ENCODE data around the gene MRPS2.
A peak's percentile ranks its signal among the peaks of the same experiment; 100 is the strongest.

MRPS2 gene

GRCh38 chr9:135480940-135481310 is 19.6 kb upstream of the MRPS2 start:
- DNase-seq, result no peak

- DNase-seq, result no peak
These were observed 18.3 kb upstream of the MRPS2 start for GRCh38 chr9:135482015-135482754.

- DNase-seq, result no peak
These were observed 15.8 kb upstream of the MRPS2 start for GRCh38 chr9:135484460-135485277.

GRCh38 chr9:135485385-135485784 is 15.1 kb upstream of the MRPS2 start:
- no peak for DNase-seq

GRCh38 chr9:135485832-135486231 is 14.7 kb upstream of the MRPS2 start:
- no peak for DNase-seq

GRCh38 chr9:135486267-135487065 is 14.0 kb upstream of the MRPS2 start:
- DNase-seq, result no peak

- DNase-seq, result no peak
These were observed 13.0 kb upstream of the MRPS2 start for GRCh38 chr9:135487281-135488012.

- DNase-seq, result no peak
These were observed 12.5 kb upstream of the MRPS2 start for GRCh38 chr9:135488013-135488330.

- no peak for DNase-seq
These were observed 12.0 kb upstream of the MRPS2 start for GRCh38 chr9:135488527-135488926.

GRCh38 chr9:135489188-135489906 is 11.1 kb upstream of the MRPS2 start:
- no peak for DNase-seq

GRCh38 chr9:135490166-135490870 is 10.2 kb upstream of the MRPS2 start:
- no peak for DNase-seq

GRCh38 chr9:135490980-135491464 is 9.5 kb upstream of the MRPS2 start:
- DNase-seq, result no peak

- no peak for DNase-seq
These were observed 8.7 kb upstream of the MRPS2 start for GRCh38 chr9:135491764-135492163.

GRCh38 chr9:135492886-135493669 is 7.4 kb upstream of the MRPS2 start:
- DNase-seq, result no peak

- no peak for DNase-seq
These were observed 5.5 kb upstream of the MRPS2 start for GRCh38 chr9:135494791-135495559.

- no peak for DNase-seq
These were observed 1.9 kb upstream of the MRPS2 start for GRCh38 chr9:135498381-135499126.

- peak; percentile 82 for DNase-seq
These were observed 984 bp upstream of the MRPS2 start for GRCh38 chr9:135499326-135500070.

GRCh38 chr9:135500071-135500524 is 384 bp upstream of the MRPS2 start:
- no peak for DNase-seq
